Testis (tissue), 3 donors: Measurements from ENCODE around the gene TGOLN2. TPM values are rescaled to one million over a fixed set of nuclear protein-coding genes. Genes with fewer than 3 reads are reported as not detected.
"Not testable (repeated sequence)": the region's sequence is repeated elsewhere in the genome, so short reads cannot be mapped to it uniquely, and the experiment has no call there.

ENCODE experiments used
- DNase-seq: peaks from one replicate; pipeline ENCODE4 v3.0.0-alpha.2; 2019
- H3K27ac ChIP-seq, 2 donors: fragments of 200-600 bp; sonication (generic); one replicate each; pipeline ENCODE4 v1.5.1; 2019
- H3K27me3 ChIP-seq: fragments of 200-600 bp; sonication (generic); one replicate; pipeline ENCODE4 v1.5.1; 2019
- H3K36me3 ChIP-seq: fragments of 200-600 bp; sonication (generic); one replicate; pipeline ENCODE4 v1.5.1; 2017; ENCODE audit warnings: low read depth; ENCODE audit errors: missing control alignments
- H3K4me1 ChIP-seq: fragments of 200-600 bp; sonication (generic); one replicate; pipeline ENCODE4 v1.5.1; 2019
- H3K4me3 ChIP-seq, 2 donors: fragments of 200-600 bp; sonication (generic); one replicate each; pipeline ENCODE4 v1.5.1; 2017 to 2019
- H3K9me3 ChIP-seq: fragments of 200-600 bp; sonication (generic); one replicate; pipeline ENCODE4 v1.5.1; 2017
- POLR2A ChIP-seq: fragments of 450-650 bp; IDR thresholded peaks from one replicate; pipeline ENCODE4 v1.6.1; 2017; ENCODE audit warnings: antibody characterized with exemption, mild to moderate bottlenecking, moderate library complexity
- WGBS, 2 donors: methylation state at CpG; one replicate each; pipeline ENCODE4 v1.1.5; 2018; 5-methylcytosine and 5-hydroxymethylcytosine counted together
- intact Hi-C: fragments of 100-400 bp; cut with DNase I; formaldehyde crosslinking; loops from one replicate; pipeline ENCODE4 v1.15.1; 2023; ENCODE audit warnings: low total_unique reads
- polyA plus RNA-seq: library from polyadenylated mRNA; stranded (reverse); fragments of 350-450 nt; fragmentation: Illumina TruSeq; extraction: RNeasy Lipid Tissue Mini Kit (QIAGEN cat#74804); gene quantifications from one replicate; pipeline ENCODE4 v1.2.3, GENCODE V29; 2014; ENCODE audit warnings: low read depth, low replicate concordance; ENCODE audit not compliant: insufficient read depth
- total RNA-seq, 2 donors: library from RNA; depleted of rRNA; stranded (reverse); fragments of >200 nt; gene quantifications; one replicate each; pipeline ENCODE4 v1.2.3, GENCODE V29; 2016
- TF ChIP-seq, protein P1 (sequence below), 3 experiments: fragments of 450-650 bp in 2 of 3; fragments of 200-600 bp in 1 of 3; sonication (generic) in 1 of 3; IDR thresholded peaks; one replicate each; pipeline ENCODE4 v1.5.1; 2016 to 2019; ENCODE audit warnings: antibody characterized with exemption in 3 of 3, mild to moderate bottlenecking in 2 of 3, moderate library complexity in 1 of 3

TGOLN2 gene
- total and polyA plus RNA-seq, 3 donors from 2014 or later: 80.6 to 143 (median 115) TPM

GRCh38 chr2:85353876-85354285 lies 26.1 kb upstream of the TGOLN2 start:
- intact Hi-C loops: no loop called here
- peak; percentile 34 for DNase-seq
- TF ChIP-seq, protein P1, sequence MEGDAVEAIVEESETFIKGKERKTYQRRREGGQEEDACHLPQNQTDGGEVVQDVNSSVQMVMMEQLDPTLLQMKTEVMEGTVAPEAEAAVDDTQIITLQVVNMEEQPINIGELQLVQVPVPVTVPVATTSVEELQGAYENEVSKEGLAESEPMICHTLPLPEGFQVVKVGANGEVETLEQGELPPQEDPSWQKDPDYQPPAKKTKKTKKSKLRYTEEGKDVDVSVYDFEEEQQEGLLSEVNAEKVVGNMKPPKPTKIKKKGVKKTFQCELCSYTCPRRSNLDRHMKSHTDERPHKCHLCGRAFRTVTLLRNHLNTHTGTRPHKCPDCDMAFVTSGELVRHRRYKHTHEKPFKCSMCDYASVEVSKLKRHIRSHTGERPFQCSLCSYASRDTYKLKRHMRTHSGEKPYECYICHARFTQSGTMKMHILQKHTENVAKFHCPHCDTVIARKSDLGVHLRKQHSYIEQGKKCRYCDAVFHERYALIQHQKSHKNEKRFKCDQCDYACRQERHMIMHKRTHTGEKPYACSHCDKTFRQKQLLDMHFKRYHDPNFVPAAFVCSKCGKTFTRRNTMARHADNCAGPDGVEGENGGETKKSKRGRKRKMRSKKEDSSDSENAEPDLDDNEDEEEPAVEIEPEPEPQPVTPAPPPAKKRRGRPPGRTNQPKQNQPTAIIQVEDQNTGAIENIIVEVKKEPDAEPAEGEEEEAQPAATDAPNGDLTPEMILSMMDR (IDR thresholded peaks at IDR 0.05): no peak
- no peak for TF ChIP-seq POLR2A
- Histone ChIP-seq H3K4me3 (peak overlapping the region; percentile 80 to 85), H3K27ac (peak overlapping the region; percentile 68), H3K36me3 (no peaks in the 10 kb centered on the region), H3K9me3 (no peaks in the 10 kb centered on the region), H3K27me3 (no peaks in the 10 kb centered on the region), H3K4me1 (peaks cover 9% of the 10 kb centered on the region)
- 3% methylated on average over 8 to 16 of the region's 16 CpGs for WGBS, 2 donors

DNA sequence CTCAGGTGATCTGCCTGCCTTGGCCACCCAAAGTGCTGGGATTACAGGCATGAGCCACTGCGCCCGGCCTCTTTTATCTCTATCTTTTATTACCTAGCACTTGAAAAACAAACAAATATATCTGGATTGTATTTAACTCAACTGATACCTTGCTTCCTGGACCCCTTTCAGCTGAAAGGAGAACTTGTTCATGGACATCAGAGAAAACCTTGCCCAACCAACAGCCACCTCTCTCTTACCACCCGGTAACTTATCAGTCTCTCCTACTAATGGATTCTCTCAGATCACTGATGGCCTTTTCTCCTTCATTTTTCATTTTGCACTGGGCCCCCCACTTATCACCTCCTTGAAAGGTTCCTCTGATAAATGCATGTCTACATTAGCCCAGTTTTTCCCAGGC lies 19.8 kb upstream of the TGOLN2 start:
- no peak overlapping the region for H3K27ac ChIP-seq
- H3K27me3 ChIP-seq: no peaks in the 10 kb centered on the region
- TF ChIP-seq, protein P1 (IDR thresholded peaks at IDR 0.05): no peak
- no peak for TF ChIP-seq POLR2A
- no peaks in the 10 kb centered on the region for H3K36me3 ChIP-seq
- 86 to 96% methylated on average over 3 of the region's 3 CpGs for WGBS, 2 donors
- intact Hi-C loops: no loop called here
- no peaks in the 10 kb centered on the region for H3K4me1 ChIP-seq
- no peak overlapping the region for H3K4me3 ChIP-seq
- no peaks in the 10 kb centered on the region for H3K9me3 ChIP-seq
- no peak for DNase-seq

- DNase-seq: no peak
- Histone ChIP-seq H3K4me3 (no peak overlapping the region), H3K4me1 (no peaks in the 10 kb centered on the region), H3K9me3 (no peaks in the 10 kb centered on the region), H3K27ac (no peak overlapping the region), H3K27me3 (no peaks in the 10 kb centered on the region), H3K36me3 (no peaks in the 10 kb centered on the region)
- TF ChIP-seq POLR2A: no peak
- TF ChIP-seq, protein P1 (IDR thresholded peaks at IDR 0.05): no peak
- WGBS, 2 donors: 80 to 91% methylated on average over 5 to 14 of the region's 14 CpGs
- intact Hi-C loops: no loop called here
Measured at GRCh38 chr2:85344356-85344954, 16.7 kb upstream of the TGOLN2 start.

- H3K27ac ChIP-seq, H3K27me3 ChIP-seq, H3K36me3 ChIP-seq, DNase-seq, H3K4me1 ChIP-seq, H3K4me3 ChIP-seq, intact Hi-C loops, H3K9me3 ChIP-seq: not testable (repeated sequence)
- 93 to 95% methylated on average over 7 to 10 of the region's 10 CpGs for WGBS, 2 donors
Measured at GRCh38 chr2:85343207-85343895, 15.6 kb upstream of the TGOLN2 start.

DNA sequence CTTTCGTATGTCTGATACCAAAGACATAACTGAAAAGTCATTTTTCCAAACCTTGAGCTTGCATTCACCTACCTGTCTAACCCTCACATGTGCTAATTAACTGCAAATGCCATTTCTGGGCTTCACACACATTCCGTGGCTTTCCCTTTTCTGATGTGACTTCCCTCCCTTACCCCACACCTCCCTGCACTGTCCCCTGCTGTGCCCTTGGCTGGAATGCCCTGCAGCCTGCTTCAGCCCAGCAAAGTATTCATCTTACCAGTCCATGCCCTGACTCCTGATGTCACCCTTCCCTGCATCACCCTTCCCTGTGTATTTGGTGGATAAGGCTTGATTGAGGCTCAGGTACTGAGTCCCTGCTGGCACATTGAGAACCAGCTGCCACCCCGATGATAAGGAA lies 14.4 kb upstream of the TGOLN2 start:
- Histone ChIP-seq H3K27me3 (no peaks in the 10 kb centered on the region), H3K36me3 (no peaks in the 10 kb centered on the region), H3K27ac (no peak overlapping the region), H3K9me3 (no peaks in the 10 kb centered on the region), H3K4me1 (no peaks in the 10 kb centered on the region), H3K4me3 (no peak overlapping the region)
- intact Hi-C loops: no loop called here
- no peak for DNase-seq
- TF ChIP-seq, protein P1 (IDR thresholded peaks at IDR 0.05): no peak
- TF ChIP-seq POLR2A: no peak
- WGBS, 2 donors: 78 to 88% methylated on average over 3 of the region's 3 CpGs
